Panc1 (cell line): ENCODE results near the gene ZBTB1. TPM values are rescaled to one million over a fixed set of nuclear protein-coding genes. Genes with fewer than 3 reads are reported as not detected.
A peak's percentile ranks its signal among the peaks of the same experiment; 100 is the strongest.

Experiments
- ATAC-seq: fragments of 200-7000 bp; cut with Tn5 transposase; 2 replicates; pipeline ENCODE4 v1.9.1; 2020; ENCODE audit warnings: mild to moderate bottlenecking, moderate library complexity
- BruUV-seq: library from RNA; stranded (reverse); fragments of 400-500 nt; replicated peaks from 2 replicates; lab custom pipeline; 2021; lab: Mats Ljungman, UMichigan
- CTCF ChIA-PET: fragments of 300-600 bp; sonication (Branson Sonifier 250); formaldehyde crosslinking; loops from one replicate; lab custom pipeline; 2022; ENCODE audit warnings: antibody characterized with exemption; lab: Charles Lee
- POLR2A ChIA-PET: fragments of 300-600 bp; sonication (Branson Sonifier 250); formaldehyde crosslinking; loops from one replicate; lab custom pipeline; 2022; ENCODE audit warnings: antibody characterized with exemption; lab: Charles Lee
- DNase-seq: peaks from one replicate; pipeline ENCODE4 v3.0.0-alpha.2; 2010; ENCODE audit warnings: low read depth, low spot score
- H3K27ac ChIP-seq: 2 replicates; pipeline ENCODE4 v1.5.1; 2011; ENCODE audit warnings: mild to moderate bottlenecking, low read length, inconsistent platforms
- H3K27me3 ChIP-seq: fragments of 200-500 bp; sonication (Bioruptor generic); 2 replicates; pipeline ENCODE4 v1.6.0; 2014; ENCODE audit warnings: low read length, inconsistent platforms; ENCODE audit not compliant: control insufficient read depth, insufficient read depth
- H3K36me3 ChIP-seq: fragments of 200-500 bp; sonication (Bioruptor generic); 2 replicates; pipeline ENCODE4 v1.5.1; 2014; ENCODE audit warnings: inconsistent platforms, mild to moderate bottlenecking, low read length, moderate library complexity; ENCODE audit not compliant: control insufficient read depth, insufficient read depth
- H3K4me1 ChIP-seq: 2 replicates; pipeline ENCODE4 v1.5.1; 2011; ENCODE audit warnings: inconsistent platforms, mild to moderate bottlenecking, low read length, moderate library complexity; ENCODE audit not compliant: control insufficient read depth, insufficient read depth
- H3K4me3 ChIP-seq, 2 experiments: 2 replicates each; pipeline ENCODE4 v1.5.1; 2011 to 2012; ENCODE audit warnings: low read depth in 2 of 2, low read length in 2 of 2, mild to moderate bottlenecking in 2 of 2, inconsistent platforms in 1 of 2, moderate library complexity in 1 of 2
- H3K9me3 ChIP-seq: fragments of 200-500 bp; sonication (Bioruptor generic); 2 replicates; pipeline ENCODE4 v1.5.1; 2014; ENCODE audit warnings: low read depth, mild to moderate bottlenecking, inconsistent platforms, low read length, moderate library complexity; ENCODE audit not compliant: control insufficient read depth, insufficient read depth
- CTCF ChIP-seq: fragments of 450-650 bp; IDR thresholded peaks from 2 replicates; pipeline ENCODE4 v1.5.1; 2017; ENCODE audit warnings: mild to moderate bottlenecking
- POLR2AphosphoS5 ChIP-seq: IDR thresholded peaks from 2 replicates; pipeline ENCODE4 v1.6.1; 2012; ENCODE audit warnings: mild to moderate bottlenecking, low read depth, low read length, moderate library complexity
- REST ChIP-seq, 2 experiments: IDR thresholded peaks; 2 replicates each; pipeline ENCODE4 v1.6.1; 2011 to 2012; ENCODE audit warnings: low read depth in 2 of 2, control low read depth in 1 of 2, low read length in 1 of 2, mild to moderate bottlenecking in 1 of 2, moderate library complexity in 1 of 2; ENCODE audit not compliant: insufficient read depth in 1 of 2
- SIN3A ChIP-seq: IDR thresholded peaks from 2 replicates; pipeline ENCODE4 v1.6.1; 2012; ENCODE audit warnings: low read depth, mild to moderate bottlenecking, low read length, moderate library complexity, borderline replicate concordance; ENCODE audit not compliant: insufficient read depth
- TCF7L2 ChIP-seq: IDR thresholded peaks from 2 replicates; pipeline ENCODE4 v1.6.1; 2011; ENCODE audit warnings: mild to moderate bottlenecking, low read depth, low read length, inconsistent platforms
- in situ Hi-C: cut with HindIII; loops from 2 replicates; pipeline ENCODE4 v1.10.0; 2016; ENCODE audit warnings: low sequenced_read_pairs, low pct_unique_long_range_greater_than_20kb
- intact Hi-C: fragments of 100-400 bp; cut with micrococcal nuclease; formaldehyde crosslinking; loops from one replicate; pipeline ENCODE4 v1.10.0; 2022; ENCODE audit not compliant: unreplicated experiment
- total RNA-seq: library from RNA; stranded (reverse); gene quantifications from one replicate; pipeline ENCODE4 v1.2.1, GENCODE V29; 2021; ENCODE audit not compliant: unreplicated experiment

Gene ZBTB1
- total RNA-seq, 1 experiment from 2014 or later = 36.1 TPM

- POLR2A ChIA-PET = interaction anchor here (0.5 kb wide), 1 partner anchor 9 kb away, joined by 3 read pairs; no protein-coding TSS in a partner anchor
- in situ Hi-C loops = no loop called here
- H3K27ac ChIP-seq = peak overlapping the region; percentile 66; the same call in 1 of the 2 replicates
These were observed 38.2 kb downstream of the ZBTB1 start for GRCh38 chr14:64542836-64543201.

More at GRCh38 chr14:64542836-64543201, 38.2 kb downstream of the ZBTB1 start:
- no peak for TF ChIP-seq POLR2AphosphoS5
- no peak for TF ChIP-seq TCF7L2
- TF ChIP-seq REST (IDR thresholded peaks at IDR 0.05; ENCODE audit: insufficient read depth in 1 of 2, low read depth in 2 of 2, low read length in 1 of 2) = no peak
- no peak for TF ChIP-seq SIN3A
- no peak for TF ChIP-seq CTCF
- intact Hi-C loops = loop anchor here (10.0 kb wide), 1 partner anchor 92 kb away; no protein-coding TSS in a partner anchor
- CTCF ChIA-PET = no interaction called here
- Histone ChIP-seq H3K27me3 (no peaks in the 10 kb centered on the region), H3K36me3 (no peaks in the 10 kb centered on the region), H3K9me3 (no peaks in the 10 kb centered on the region), H3K4me3 (peak overlapping the region; percentile 47 to 60), H3K4me1 (no peaks in the 10 kb centered on the region; the same call in 1 of the 2 replicates)
- DNase-seq (no peak), ATAC-seq (no peak)
- BruUV-seq = no TSS peak
